K562 (cell line): Measurements from ENCODE around the gene CUTA. TPM values are rescaled to one million over a fixed set of nuclear protein-coding genes. Genes with fewer than 3 reads are reported as not detected.

ENCODE experiments used
- BRD9 ChIP-seq: fragments of 450-650 bp; IDR thresholded peaks from 2 replicates; pipeline ENCODE4 v1.6.1; 2018; ENCODE audit warnings: low read depth; ENCODE audit not compliant: partially characterized antibody
- CHCHD3 ChIP-seq: fragments of 250-450 bp; sonication (Bioruptor Pico); IDR thresholded peaks from 2 replicates; pipeline ENCODE4 v2.1.2; 2022; ENCODE audit warnings: mild to moderate bottlenecking
- ERF ChIP-seq: fragments of 450-650 bp; formaldehyde crosslinking; IDR thresholded peaks from 2 replicates; pipeline ENCODE4 v1.4.0; 2020; ENCODE audit warnings: mild to moderate bottlenecking, mixed read lengths
- GABPA ChIP-seq: fragments of 200-800 bp; sonication (Bioruptor generic); conservative IDR thresholded peaks from 2 replicates; pipeline ENCODE4 v1.6.1; 2016; ENCODE audit warnings: low read depth, missing genetic modification characterization, missing compliant biosample characterization
- GABPB2 ChIP-seq: fragments of 250-450 bp; sonication (Bioruptor Pico); conservative IDR thresholded peaks from 2 replicates; pipeline ENCODE4 v1.5.1; 2021; ENCODE audit warnings: mild to moderate bottlenecking
- HMBOX1 ChIP-seq: sonication (generic); IDR thresholded peaks from 2 replicates; pipeline ENCODE4 v1.6.1; 2016
- JUND ChIP-seq, 2 experiments: IDR thresholded peaks; 2 replicates in 1 of 2; 3 replicates in 1 of 2; pipeline ENCODE4 v1.6.1; 2011; ENCODE audit warnings: borderline replicate concordance in 2 of 2, low read depth in 2 of 2, low read length in 2 of 2, improper control_type of control experiment in 1 of 2, missing biosample characterization in 1 of 2, missing genetic modification characterization in 1 of 2, missing genetic modification reagents in 1 of 2
- KLF1 ChIP-seq: fragments of 450-650 bp; IDR thresholded peaks from 2 replicates; pipeline ENCODE4 v1.6.1; 2016; ENCODE audit warnings: missing genetic modification characterization, missing compliant biosample characterization
- KLF16 ChIP-seq: IDR thresholded peaks from 2 replicates; pipeline ENCODE4 v1.6.1; 2016; ENCODE audit warnings: antibody characterized with exemption
- MAFF ChIP-seq: IDR thresholded peaks from 2 replicates; pipeline ENCODE4 v1.6.1; 2012; ENCODE audit warnings: low read length, improper control_type of control experiment
- PTRF ChIP-seq: fragments of 450-650 bp; IDR thresholded peaks from 2 replicates; pipeline ENCODE4 v1.6.1; 2016; ENCODE audit warnings: mild to moderate bottlenecking, missing genetic modification characterization, missing compliant biosample characterization
- RBM17 ChIP-seq: fragments of 200-400 bp; formaldehyde crosslinking; IDR thresholded peaks from 2 replicates; pipeline ENCODE4 v1.6.1; 2017; ENCODE audit warnings: low read depth, mild to moderate bottlenecking, low read length, borderline replicate concordance
- STAG1 ChIP-seq: sonication (generic); formaldehyde crosslinking; IDR thresholded peaks from 2 replicates; pipeline ENCODE4 v1.5.0; 2020; ENCODE audit warnings: missing genetic modification reagents, borderline replicate concordance
- TRIM24 ChIP-seq, 2 experiments: fragments of 450-650 bp; IDR thresholded peaks; 2 replicates each; pipeline ENCODE4 v1.6.1; 2016
- TSC22D4 ChIP-seq: fragments of 450-650 bp; IDR thresholded peaks from 2 replicates; pipeline ENCODE4 v1.6.1; 2016; ENCODE audit warnings: missing genetic modification characterization, missing biosample characterization, control low read depth
- YBX1 ChIP-seq: fragments of 450-650 bp; IDR thresholded peaks from 2 replicates; pipeline ENCODE4 v1.7.1; 2016; ENCODE audit warnings: mild to moderate bottlenecking
- ZFP30 ChIP-seq: fragments of 250-450 bp; sonication (Bioruptor Pico); IDR thresholded peaks from 2 replicates; pipeline ENCODE4 v1.8.0; 2022; ENCODE audit warnings: moderate library complexity, mild to moderate bottlenecking, inconsistent platforms, borderline replicate concordance
- ZNF224 ChIP-seq: sonication (generic); formaldehyde crosslinking; IDR thresholded peaks from 2 replicates; pipeline ENCODE4 v1.8.0; 2022; ENCODE audit warnings: mild to moderate bottlenecking, missing genetic modification reagents
- ZNF655 ChIP-seq: fragments of 250-450 bp; sonication (Bioruptor Pico); IDR thresholded peaks from 2 replicates; pipeline ENCODE4 v1.5.0; 2021
- polyA plus RNA-seq, 8 experiments: library from polyadenylated mRNA; depleted of rRNA in 4 of 8; stranded (reverse) in 5 of 8; unstranded in 3 of 8; fragments of >200 nt; fragmentation: Nextera tagmentation in 2 of 8; fragmentation: Illumina TruSeq in 1 of 8; extraction: Ambion mirVana in 2 of 8; extraction: Trizol in 1 of 8; gene quantifications; 2 replicates each; pipeline versions ENCODE4 v1.2.1 to v1.2.3, GENCODE V29; 2011 to 2014; ENCODE audit warnings: inconsistent platforms in 1 of 8, missing spikeins in 1 of 8
- total RNA-seq, 7 experiments: library from RNA; depleted of rRNA in 6 of 7; stranded (reverse); fragments of >200 nt in 6 of 7; fragmentation: Illumina TruSeq in 2 of 7; extraction: Trizol in 2 of 7; gene quantifications; 2 replicates each; pipeline versions ENCODE4 v1.2.1 to v1.2.3, GENCODE V29; 2011 to 2021; ENCODE audit warnings: low replicate concordance in 1 of 7
- TF ChIP-seq, protein P1 (sequence below): sonication (generic); formaldehyde crosslinking; IDR thresholded peaks from 2 replicates; pipeline ENCODE4 v1.8.0; 2022; ENCODE audit warnings: mild to moderate bottlenecking, missing genetic modification reagents
- TF ChIP-seq, protein P2 (sequence below), 2 experiments: fragments of 450-650 bp in 1 of 2; sonication (generic) in 1 of 2; formaldehyde crosslinking in 1 of 2; IDR thresholded peaks in 1 of 2; conservative IDR thresholded peaks in 1 of 2; 2 replicates each; pipeline versions ENCODE4 v1.6.1 to v1.8.1; 2016 to 2023; ENCODE audit warnings: mild to moderate bottlenecking in 2 of 2, moderate library complexity in 2 of 2, inconsistent platforms in 1 of 2, missing genetic modification reagents in 1 of 2

The CUTA gene
- total and polyA plus RNA-seq, 9 of the 15 experiments (the other 6 are each of a cell fraction or from before 2014, with no cell fraction given): 166 to 682 (median 310) TPM

DNA sequence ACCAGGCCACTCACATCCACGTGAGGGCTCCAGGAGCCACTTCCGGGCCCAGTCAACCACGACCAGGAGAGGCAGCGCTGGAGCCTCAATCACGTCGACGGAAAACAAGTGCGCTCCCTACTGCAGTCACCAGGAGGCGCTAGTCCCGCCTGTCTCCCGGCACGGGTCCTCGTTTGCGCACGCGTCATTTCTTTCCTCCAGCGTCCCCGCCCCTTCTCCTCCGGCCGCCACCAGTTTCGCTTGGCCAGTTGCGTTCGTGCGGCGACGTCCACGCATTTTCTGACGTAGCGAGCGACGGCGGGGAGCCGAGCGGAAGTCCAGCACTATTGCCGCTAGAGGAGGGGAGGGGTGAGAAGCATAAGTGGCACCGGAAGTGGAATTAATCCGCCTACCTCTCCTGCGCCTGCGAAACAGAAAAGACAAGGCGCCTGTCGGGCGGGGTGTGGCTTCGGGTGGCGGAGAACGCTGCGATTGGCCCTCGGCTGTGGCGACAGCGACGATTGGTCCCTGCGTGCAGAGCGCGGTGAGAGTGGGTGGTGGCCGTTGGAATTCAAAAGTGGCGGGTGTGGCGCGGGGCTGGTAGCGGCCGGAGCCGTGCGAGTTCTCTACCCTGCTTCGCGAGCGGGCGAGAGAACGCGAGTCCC, 26.5 kb downstream of the CUTA start, which contains the start of gene KIFC1 (continued):
- TF ChIP-seq ZNF655 (CRISPR knock-in tag) (no peak), YBX1 (no peak), TRIM24 (IDR thresholded peaks at IDR 0.05) (peak in 1 of 2 experiments; percentile 50; a peak in 1 of 4 replicates), MAFF (no peak), KLF16 (peak; percentile 86), JUND (IDR thresholded peaks at IDR 0.05; ENCODE audit: borderline replicate concordance, low read depth, low read length) (peak; percentile 80), JUND (tag; IDR thresholded peaks at IDR 0.05; ENCODE audit: borderline replicate concordance, low read depth, low read length) (peak; percentile 80; the same call in 2 of the 3 replicates), GABPA (tag) (peak; percentile 97), CHCHD3 (CRISPR knock-in tag) (0 out of 2 replicates have a peak, but pooled peaks have one; percentile 11), ZNF224 (CRISPR knock-in tag) (no peak), BRD9 (no peak), ZFP30 (CRISPR knock-in tag) (no peak), KLF1 (peak; percentile 83; the same call in 1 of the 2 replicates), STAG1 (CRISPR knock-in tag) (no peak), TSC22D4 (no peak), ERF (CRISPR knock-in tag) (0 out of 2 replicates have a peak, but pooled peaks have one; percentile 1), HMBOX1 (no peak), GABPB2 (CRISPR knock-in tag) (no peak), PTRF (tag) (no peak), RBM17 (no peak)
- TF ChIP-seq, protein P1, sequence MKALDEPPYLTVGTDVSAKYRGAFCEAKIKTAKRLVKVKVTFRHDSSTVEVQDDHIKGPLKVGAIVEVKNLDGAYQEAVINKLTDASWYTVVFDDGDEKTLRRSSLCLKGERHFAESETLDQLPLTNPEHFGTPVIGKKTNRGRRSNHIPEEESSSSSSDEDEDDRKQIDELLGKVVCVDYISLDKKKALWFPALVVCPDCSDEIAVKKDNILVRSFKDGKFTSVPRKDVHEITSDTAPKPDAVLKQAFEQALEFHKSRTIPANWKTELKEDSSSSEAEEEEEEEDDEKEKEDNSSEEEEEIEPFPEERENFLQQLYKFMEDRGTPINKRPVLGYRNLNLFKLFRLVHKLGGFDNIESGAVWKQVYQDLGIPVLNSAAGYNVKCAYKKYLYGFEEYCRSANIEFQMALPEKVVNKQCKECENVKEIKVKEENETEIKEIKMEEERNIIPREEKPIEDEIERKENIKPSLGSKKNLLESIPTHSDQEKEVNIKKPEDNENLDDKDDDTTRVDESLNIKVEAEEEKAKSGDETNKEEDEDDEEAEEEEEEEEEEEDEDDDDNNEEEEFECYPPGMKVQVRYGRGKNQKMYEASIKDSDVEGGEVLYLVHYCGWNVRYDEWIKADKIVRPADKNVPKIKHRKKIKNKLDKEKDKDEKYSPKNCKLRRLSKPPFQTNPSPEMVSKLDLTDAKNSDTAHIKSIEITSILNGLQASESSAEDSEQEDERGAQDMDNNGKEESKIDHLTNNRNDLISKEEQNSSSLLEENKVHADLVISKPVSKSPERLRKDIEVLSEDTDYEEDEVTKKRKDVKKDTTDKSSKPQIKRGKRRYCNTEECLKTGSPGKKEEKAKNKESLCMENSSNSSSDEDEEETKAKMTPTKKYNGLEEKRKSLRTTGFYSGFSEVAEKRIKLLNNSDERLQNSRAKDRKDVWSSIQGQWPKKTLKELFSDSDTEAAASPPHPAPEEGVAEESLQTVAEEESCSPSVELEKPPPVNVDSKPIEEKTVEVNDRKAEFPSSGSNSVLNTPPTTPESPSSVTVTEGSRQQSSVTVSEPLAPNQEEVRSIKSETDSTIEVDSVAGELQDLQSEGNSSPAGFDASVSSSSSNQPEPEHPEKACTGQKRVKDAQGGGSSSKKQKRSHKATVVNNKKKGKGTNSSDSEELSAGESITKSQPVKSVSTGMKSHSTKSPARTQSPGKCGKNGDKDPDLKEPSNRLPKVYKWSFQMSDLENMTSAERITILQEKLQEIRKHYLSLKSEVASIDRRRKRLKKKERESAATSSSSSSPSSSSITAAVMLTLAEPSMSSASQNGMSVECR (CRISPR knock-in tag): no peak
- TF ChIP-seq, protein P2, sequence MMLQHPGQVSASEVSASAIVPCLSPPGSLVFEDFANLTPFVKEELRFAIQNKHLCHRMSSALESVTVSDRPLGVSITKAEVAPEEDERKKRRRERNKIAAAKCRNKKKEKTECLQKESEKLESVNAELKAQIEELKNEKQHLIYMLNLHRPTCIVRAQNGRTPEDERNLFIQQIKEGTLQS (IDR thresholded peaks at IDR 0.05): no peak; the same call in 1 of the 2 replicates
- TF ChIP-seq, protein P2 (CRISPR knock-in tag; conservative IDR thresholded peaks at IDR 0.05): peak; percentile 72; the same call in 1 of the 2 replicates
